OCI-M2 (cell line): ENCODE data around the gene IGFBP6.

Experiments used
- DNase-seq: peaks from one replicate; lab custom pipeline; 2025; ENCODE audit not compliant: unreplicated experiment; lab: John Stamatoyannopoulos, UW

Gene IGFBP6, protein sequence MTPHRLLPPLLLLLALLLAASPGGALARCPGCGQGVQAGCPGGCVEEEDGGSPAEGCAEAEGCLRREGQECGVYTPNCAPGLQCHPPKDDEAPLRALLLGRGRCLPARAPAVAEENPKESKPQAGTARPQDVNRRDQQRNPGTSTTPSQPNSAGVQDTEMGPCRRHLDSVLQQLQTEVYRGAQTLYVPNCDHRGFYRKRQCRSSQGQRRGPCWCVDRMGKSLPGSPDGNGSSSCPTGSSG

DNA sequence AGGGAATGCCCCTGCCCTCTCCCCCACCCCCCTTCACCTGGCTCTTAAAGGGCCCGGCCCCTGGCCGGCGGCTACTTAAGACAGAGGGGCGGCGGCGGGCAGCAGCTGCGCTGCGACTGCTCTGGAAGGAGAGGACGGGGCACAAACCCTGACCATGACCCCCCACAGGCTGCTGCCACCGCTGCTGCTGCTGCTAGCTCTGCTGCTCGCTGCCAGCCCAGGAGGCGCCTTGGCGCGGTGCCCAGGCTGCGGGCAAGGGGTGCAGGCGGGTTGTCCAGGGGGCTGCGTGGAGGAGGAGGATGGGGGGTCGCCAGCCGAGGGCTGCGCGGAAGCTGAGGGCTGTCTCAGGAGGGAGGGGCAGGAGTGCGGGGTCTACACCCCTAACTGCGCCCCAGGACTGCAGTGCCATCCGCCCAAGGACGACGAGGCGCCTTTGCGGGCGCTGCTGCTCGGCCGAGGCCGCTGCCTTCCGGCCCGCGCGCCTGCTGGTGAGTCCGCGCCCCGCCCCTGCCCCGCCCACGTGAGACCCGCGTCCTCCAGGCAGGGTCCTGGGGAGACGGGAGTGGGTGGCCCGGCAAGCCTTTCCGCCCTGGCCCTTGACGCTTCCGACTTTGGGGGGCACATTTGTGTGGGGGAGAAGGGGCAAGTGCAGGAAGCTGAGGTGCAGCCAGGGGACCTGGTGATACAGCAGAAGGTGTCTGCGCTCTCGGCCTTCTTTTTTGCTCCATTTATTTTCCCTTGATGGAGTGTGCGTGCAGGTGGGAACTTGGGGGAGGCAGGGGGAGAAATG, at the start of gene IGFBP6:
IGFBP6 (plus strand) TSS at position 104 of the 790 bp plus-strand sequence; CDS start at position 155, 51 bp downstream.
- no peak for DNase-seq

DNA sequence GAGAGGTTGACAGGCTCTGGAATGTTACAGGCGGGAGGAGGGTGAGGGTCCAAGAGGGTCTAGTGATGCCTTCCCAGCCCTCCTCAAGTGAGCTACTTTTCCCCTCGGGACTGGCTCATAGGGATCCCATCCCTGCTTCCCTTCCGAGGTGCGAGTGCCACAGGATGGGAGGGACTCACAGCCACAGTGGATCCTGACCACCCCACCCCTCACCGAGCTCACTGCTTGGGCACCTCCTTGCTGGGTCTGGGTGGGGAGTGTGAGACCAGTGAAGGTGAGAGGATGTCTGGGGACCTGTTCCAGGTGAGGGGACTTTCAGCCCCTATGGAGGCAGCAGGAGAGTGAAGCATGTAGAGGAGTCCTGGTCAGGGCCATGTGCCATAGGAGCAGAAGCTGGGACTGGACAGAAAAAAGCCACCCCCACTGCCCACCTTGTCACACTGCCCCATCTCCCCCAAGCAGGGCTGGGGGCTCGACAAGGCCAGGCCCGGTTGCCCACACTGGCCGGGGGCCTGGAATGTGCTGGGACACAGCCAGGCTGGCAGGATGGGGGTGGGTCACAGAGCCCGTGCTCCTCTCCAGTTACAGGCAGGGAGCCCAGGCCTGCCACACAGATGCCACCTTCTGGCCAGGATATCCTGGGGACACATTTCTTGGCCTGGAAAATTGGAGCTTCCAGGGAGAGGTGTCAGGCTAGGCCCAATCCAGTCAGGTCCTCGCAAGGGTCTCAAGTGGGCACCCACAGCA, 49.3 kb upstream of the IGFBP6 start:
- no peak for DNase-seq

DNA sequence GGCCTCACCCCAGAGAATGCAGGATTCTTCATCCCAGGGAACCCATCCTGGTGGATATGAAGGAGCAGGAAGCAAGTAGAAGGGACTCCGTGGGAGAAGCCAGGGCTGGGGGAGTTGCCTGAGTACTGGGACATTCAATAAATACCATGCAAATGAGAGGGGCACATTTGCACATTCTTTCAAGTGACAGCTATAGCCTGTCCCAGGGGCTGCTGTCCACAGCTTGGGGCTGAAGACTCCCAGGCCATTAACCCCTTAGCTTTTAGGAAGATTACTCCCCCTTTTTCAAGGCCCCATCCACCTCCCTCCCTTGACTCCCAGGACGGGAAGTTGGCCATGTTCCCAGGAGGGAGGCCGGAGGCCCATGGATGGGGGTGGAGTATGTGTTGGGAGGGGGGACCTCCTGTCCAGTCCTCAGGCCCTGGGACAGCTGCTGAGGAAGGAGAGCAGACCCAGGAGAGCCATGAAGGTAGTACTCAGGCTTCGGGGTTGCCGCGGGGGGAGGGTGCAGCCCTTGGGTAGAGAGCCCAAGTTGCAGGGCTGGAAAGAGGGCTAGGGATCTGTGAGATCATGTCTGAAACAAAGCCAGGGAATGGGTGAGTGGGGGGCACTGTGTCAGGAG, 48.6 kb upstream of the IGFBP6 start:
- no peak for DNase-seq

DNA sequence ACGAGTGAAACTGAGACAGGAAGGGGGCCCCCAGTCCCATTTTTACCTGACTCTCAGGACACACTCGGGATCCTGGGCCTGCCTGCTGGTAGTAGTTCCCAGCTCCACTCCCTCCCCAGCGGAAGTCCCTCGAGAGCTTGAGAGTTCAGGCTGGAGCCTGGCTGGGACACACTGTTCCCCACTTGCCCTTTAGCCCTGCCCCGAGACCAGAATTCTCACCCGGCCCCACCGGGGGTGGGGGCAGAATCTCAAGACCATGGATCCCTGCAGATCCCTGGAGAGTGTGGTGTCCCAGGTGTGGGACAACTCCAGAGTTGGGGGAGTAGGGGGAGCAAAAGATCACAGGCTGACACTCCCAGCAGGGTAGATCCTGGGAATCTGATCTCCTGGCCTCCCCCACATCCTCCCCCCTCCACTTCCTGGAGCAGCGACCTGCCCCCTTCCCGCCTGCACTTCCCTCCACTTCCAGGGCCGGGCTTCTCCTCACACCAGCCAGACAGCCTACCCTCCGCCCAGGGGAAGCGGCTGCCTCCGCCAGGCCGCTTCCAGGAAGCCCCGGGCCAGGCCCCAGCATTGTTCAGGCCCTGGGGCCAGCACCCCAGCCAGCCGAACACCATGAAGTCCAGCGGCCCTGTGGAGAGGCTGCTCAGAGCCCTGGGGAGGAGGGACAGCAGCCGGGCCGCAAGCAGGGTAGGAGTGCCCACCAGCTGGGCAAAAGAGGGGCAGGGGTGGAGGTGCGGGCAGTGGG, 47.7 kb upstream of the IGFBP6 start, which contains the start of gene TNS2:
TNS2 (plus strand) TSS at position 495 of the 748 bp plus-strand sequence; CDS start at position 616, 121 bp downstream.
- no peak for DNase-seq

DNA sequence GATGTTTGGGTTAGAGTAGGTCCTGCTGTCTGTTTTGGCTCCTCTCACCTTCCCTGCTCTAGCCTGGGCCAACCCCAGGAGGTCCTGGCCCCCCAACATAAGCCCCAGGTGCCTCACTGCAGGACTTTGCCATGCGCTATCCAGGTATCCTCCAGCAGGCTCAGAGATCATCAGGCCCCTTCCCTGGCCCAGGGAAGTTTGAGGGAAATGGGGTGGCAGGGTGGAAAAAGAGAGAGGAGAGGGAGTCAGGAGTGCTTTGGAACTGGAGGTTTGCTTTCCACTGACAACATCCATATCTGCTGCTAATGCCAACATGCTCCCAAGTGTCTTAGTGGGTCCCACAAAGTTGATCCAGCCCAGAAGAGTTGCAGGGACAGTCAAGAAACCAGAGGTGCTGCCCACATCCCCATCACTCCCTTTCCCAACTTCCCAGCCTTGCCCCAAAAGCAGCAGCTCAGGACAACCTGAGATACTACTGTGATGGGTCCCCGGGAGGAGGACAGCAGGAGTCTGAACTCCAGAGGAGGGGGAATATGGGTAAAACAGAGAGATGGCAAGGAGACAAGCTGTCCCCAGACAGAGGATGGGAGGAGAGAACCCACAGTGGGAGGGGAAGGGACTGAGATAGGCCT, 46.9 kb upstream of the IGFBP6 start:
- DNase-seq: no peak

DNA sequence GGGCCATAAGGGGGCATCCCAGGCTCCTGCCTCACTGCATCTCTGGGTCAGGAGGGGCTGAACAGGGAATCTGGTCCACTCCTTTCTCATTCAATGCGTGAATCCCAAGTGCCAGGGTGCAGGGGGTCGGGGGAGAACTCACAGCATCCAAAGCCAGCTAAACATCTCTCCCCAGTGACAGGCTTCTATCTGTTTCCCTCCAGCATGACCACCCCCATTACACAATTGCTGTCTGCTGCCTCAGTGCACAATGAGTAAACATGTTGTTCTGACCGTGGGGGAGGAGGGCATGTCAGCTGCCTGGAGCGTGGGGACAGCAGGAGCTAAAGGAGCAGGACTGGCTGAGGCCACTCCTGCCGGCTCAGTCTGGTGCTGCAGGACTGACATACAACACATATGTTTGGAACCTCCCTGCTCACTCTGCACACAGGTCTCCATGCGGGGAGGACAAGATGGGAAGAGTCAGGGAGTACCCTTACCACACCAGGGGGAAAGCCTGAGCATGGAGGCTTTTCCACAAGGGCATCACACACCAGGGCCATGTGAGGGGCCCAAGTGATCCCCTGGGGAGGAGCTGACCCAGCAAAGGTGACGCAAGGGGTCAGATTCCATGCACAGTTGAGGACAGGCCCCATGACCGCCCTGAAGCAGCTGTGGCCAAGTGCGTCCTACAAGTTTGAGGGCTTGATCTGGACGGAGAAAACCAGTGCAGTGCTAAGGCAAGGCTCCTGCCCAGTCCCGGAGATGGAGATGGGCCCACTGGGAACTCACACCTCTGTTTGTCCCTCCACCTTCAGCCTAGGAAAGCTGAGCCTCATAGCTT, 46.2 kb upstream of the IGFBP6 start:
- no peak for DNase-seq

DNA sequence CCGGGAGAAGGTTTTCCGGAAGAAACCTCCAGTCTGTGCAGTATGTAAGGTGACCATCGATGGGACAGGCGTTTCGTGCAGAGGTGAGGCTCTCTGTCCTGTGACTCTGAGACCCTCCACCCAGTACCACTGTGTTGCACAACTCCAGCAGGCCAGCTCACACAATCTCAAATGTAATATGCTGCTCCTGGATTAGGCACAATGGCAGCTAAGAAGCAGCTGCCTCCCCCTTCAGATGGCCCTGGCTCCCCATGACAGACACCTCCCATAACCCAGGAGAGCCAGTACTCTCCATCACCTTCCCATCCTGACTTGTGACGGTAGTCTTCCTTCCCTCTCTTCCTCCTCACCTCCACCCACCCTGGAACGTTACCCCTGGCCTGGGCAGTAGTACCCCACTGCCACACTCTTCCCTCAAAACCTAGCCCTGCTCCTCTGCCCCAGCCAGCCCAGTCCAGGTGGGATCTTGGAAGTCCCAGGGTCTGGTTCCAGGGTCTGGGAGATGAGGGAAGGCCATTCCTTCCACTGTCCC, 45.5 kb upstream of the IGFBP6 start:
- DNase-seq: no peak

DNA sequence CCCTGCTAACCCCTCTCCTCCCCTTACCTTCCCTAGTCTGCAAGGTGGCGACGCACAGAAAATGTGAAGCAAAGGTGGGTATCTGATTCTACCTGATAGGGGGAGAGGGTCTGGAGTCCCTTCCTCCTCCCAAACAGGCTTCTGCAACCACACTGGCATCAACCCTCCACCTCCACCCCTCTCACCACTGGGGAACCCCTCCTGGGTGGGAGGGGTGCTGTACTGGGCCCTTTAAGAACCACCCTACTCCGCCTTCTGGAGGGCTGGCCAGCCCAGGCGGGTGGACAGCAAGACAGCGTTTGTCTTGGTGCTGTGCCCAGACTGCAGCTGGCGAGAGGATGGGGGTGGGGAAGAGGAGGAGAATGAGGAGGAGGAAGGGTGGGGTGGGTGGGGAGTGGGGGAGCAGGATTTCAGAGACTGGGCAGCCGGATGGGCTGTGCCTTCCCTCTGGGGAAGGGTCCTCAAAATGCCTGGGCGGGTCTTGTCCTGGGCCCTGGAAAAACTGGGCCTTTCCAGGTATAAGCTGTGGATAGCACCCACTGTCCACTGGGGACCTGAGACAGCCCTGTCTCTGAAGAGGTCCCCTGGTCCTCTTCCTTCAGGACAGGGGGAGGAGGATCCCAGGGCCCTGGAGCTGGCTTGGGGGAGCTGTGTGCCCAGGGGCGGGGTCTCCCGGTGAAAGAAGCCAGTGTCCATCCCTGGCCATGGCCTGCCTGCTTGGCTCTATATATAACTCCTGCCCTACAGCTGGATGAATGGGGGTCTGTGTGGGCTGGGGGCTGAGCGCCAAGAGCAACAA, 44.8 kb upstream of the IGFBP6 start:
- DNase-seq: no peak

DNA sequence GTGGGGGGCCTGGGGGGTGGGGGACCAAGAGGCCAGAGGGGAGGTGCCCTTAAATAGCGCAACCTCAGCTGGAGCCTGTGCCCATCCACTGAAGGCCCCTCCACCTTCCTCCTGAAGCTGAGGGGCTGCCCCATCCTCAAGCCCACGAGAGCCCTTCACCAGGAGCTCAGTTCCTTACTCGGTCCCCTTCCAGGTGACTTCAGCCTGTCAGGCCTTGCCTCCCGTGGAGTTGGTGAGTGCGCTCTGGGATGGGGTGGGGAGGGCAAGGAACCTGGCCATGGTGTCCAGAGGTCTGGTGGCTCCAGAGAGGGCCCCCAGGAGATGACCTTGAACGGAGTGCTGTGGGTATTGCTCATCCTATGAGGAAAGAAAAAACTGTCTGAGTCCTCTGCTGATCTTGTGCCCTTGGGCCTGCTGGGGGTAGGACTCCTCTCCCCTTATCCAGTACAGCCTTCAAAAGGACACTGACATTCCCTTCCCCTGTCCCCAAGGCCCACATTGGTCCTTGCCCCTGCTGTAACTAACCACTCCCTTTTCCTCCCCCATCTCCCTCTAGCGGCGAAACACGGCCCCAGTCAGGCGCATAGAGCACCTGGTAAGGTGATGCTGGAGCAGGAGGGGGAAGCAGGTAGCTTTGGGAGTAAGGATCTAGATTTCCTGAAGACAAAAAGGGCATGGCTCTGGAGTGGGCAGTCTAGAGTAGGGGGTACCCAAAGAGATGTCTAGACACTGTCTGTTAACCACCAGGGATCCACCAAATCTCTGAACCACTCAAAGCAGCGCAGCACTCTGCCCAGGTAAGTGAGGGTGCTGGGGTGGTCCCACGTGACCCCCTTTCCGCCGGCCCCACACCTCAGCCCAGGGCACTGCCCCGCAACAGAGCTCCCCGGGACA, 44.0 kb upstream of the IGFBP6 start:
- DNase-seq: no peak

DNA sequence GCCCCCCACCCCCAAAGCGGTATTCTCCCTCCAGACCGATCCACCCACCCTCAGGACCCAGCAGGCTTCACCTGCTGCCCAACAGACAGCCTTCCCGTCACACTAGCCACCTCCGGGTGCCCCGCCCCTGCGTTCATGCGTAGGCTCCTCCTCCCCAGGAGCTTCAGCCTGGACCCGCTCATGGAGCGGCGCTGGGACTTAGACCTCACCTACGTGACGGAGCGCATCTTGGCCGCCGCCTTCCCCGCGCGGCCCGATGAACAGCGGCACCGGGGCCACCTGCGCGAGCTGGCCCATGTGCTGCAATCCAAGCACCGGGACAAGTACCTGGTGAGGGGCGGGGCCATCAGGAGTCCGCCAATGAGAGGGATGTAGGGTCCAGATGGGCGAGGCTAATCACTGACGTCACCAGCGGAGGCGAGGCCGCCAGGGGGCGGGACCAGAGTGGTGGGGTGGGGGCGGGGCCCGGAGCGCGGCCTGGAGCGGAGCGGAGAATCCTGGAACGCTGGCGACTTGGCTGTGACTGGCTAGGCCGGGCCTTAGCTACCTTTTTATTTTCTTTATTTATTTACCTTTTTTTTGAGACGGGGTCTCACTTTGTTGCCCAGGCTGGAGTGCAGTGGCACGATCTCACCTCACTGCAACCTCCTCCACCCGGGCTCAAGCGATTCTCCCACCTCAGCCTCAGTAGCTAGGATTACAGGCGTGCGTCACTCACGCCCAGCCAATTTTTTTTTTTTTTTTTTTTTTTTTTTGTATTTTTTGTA, 43.2 kb upstream of the IGFBP6 start:
- no peak for DNase-seq

DNA sequence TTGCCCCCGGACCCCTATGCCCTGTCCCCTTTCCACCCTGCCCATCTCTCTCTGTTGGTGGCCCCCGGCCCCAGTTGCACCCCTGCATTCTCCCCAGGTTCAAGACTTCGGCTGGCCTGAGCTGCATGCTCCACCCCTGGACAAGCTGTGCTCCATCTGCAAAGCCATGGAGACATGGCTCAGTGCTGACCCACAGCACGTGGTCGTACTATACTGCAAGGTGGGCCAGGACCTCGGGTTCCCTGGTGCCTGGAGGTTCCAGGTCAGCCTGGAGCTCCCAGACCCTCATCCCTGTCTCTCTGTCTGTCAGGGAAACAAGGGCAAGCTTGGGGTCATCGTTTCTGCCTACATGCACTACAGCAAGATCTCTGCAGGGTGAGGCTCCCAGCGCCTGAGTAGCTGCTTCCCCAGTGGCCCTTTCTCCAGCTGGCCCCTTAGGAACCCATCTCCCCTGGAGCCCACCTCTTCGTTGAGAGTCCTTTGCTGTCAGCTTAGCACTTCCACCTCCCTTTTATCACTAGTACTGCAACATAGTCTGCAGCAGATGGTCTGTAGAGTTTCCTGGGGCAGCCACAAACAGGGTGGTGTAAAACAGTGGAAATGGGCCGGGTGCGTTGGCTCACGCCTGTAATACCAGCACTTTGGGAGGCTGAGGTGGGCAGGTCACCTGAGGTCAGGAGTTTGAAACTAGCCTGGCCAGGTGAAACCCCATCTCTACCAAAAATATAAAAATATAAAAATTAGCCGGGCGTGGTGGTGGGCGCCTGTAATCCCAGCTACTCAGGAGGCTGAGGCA, 41.8 kb upstream of the IGFBP6 start:
- no peak for DNase-seq

DNA sequence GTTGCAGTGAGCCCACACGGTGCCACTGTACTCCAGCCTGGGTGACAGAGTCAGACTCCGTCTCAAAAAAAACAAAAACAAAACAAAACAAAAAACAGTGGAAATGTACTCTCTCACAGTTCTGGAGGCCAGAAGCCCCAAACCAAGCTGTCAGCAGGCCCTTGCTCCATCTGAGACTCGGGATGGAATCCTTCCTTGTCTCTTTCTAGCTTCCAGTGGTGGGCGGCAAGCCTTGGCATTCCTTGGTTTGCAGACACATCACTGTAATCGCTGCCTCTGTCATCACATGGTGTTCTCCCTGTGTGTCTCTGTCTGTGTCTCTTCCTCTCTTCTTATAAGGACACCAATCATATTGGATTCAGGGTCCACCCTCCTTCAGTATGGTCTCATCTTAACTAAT, 41.2 kb upstream of the IGFBP6 start:
- DNase-seq: no peak

DNA sequence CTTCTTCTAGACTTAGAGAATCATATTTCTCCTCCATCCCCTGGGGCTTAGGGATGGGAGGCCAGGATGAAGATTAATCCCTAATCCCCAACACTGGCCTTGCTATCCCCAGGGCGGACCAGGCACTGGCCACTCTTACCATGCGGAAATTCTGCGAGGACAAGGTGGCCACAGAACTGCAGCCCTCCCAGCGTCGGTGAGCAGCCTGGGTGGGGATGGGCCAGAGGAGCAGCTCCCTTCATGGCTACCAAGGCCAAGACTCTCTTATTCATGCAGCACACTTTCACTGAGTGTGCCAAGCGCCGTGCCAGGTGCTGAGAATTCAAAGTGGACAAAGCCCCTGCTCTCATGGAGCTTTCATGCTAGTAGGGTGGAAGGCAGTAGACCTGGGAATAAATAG, 40.6 kb upstream of the IGFBP6 start:
- DNase-seq: no peak

DNA sequence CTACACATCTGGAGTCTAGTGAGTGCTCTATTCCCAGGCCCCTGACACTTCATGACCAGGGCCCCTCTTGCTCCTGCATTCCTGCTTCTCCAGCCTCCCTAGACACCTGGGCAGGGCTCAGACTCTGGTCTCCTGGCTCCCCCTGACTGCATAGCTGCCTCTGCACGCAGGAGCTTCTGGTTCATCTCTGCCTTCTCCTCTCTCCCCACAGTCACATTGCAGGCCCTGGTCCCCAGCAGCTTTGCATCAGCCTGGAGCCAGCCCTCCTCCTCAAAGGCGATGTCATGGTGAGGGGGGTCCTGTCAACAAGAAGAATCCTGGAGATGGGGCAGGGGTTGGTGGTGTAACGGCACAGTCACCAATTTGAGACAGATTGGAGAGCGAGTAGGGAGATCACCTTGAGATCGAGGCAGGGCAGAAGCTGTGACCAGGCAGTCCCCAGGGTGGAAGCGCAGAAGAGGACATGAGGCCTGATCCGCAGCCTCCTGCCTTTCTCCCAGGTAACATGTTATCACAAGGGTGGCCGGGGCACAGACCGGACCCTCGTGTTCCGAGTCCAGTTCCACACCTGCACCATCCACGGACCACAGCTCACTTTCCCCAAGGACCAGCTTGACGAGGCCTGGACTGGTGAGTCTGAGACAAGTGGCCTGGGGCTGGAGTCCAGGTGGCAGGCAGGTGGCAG, 39.5 kb upstream of the IGFBP6 start:
- DNase-seq: no peak
